ENCODE results near the gene IGF1R. TPM values are rescaled to one million over a fixed set of nuclear protein-coding genes. Genes with fewer than 3 reads are reported as not detected.

The IGF1R gene
- total and polyA plus RNA-seq, 2 experiments from 2014 or later, result 10.8 to 42.9 TPM

DNA sequence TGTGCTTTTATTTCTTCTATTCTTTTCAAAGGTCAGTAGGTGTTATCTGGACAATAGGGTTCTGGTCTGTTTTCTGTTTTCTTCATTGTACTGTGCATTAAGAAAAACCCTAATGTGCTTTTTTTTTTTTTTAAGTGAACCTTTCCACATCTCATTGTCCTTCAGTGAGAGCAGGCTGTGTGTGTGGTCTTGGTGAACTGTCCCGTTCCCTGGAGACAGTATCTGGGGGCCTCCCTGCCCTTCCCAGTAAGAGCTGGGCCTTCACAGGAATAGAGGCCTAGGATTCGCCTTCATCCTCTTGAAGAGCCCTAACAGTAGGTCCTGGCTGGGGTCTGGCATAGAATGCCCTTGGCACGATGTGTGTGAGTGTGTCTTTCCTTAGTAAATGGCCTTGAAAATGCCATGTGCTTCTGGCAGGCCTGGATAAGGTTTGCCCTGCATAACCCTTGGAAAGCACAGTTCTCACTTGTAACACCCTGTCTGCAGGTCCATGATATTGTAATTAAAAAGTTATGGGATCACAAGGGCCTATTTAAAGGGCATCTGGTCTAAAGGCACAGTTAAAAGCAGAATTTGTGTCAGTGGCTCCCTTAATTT lies 81.2 kb downstream of the IGF1R start:
- no peak overlapping the region for H3K4me3 ChIP-seq
- no peaks in the 10 kb centered on the region for H3K27me3 ChIP-seq
- H2AFZ ChIP-seq, result no peak overlapping the region
- peak overlapping the region; percentile 58 for H3K4me2 ChIP-seq
- peaks cover 93% of the 10 kb centered on the region for H3K79me2 ChIP-seq
- H3K9me3 ChIP-seq (ENCODE audit: low read depth), result no peaks in the 10 kb centered on the region
- TF ChIP-seq EZH2 (IDR thresholded peaks at IDR 0.05; ENCODE audit: borderline replicate concordance) (no peak), EZH2phosphoT487 (IDR thresholded peaks at IDR 0.05; ENCODE audit: low read depth, severe bottlenecking, unreplicated experiment) (no peak)
- TF ChIP-seq, protein P1, sequence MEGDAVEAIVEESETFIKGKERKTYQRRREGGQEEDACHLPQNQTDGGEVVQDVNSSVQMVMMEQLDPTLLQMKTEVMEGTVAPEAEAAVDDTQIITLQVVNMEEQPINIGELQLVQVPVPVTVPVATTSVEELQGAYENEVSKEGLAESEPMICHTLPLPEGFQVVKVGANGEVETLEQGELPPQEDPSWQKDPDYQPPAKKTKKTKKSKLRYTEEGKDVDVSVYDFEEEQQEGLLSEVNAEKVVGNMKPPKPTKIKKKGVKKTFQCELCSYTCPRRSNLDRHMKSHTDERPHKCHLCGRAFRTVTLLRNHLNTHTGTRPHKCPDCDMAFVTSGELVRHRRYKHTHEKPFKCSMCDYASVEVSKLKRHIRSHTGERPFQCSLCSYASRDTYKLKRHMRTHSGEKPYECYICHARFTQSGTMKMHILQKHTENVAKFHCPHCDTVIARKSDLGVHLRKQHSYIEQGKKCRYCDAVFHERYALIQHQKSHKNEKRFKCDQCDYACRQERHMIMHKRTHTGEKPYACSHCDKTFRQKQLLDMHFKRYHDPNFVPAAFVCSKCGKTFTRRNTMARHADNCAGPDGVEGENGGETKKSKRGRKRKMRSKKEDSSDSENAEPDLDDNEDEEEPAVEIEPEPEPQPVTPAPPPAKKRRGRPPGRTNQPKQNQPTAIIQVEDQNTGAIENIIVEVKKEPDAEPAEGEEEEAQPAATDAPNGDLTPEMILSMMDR (IDR thresholded peaks at IDR 0.05; ENCODE audit: poor library complexity), result no peak
- H3K27ac ChIP-seq, result peak overlapping the region; percentile 93
- H3K9me2 ChIP-seq (replicated peaks; ENCODE audit: insufficient read depth), result no peaks in the 10 kb centered on the region
- 54% methylated on average over 3 of the region's 3 CpGs for WGBS (ENCODE audit: low lambda C conversion rate, missing lambda C conversion rate)
- peaks cover 50% of the 10 kb centered on the region for H3K4me1 ChIP-seq (ENCODE audit: insufficient read depth)
- peaks cover 3% of the 10 kb centered on the region for H4K20me1 ChIP-seq (ENCODE audit: insufficient read depth, poor library complexity, severe bottlenecking)
- no peaks in the 10 kb centered on the region for H3K36me3 ChIP-seq (replicated peaks; ENCODE audit: insufficient read depth, low read depth)
- no peak for DNase-seq (ENCODE audit: low spot score)

GRCh38 chr15:98730860-98731711 lies 82.7 kb downstream of the IGF1R start:
- WGBS (ENCODE audit: low lambda C conversion rate, missing lambda C conversion rate), result 86% methylated on average over 13 of the region's 13 CpGs
- H2AFZ ChIP-seq, result no peak overlapping the region
- no peak overlapping the region for H3K27ac ChIP-seq

DNA sequence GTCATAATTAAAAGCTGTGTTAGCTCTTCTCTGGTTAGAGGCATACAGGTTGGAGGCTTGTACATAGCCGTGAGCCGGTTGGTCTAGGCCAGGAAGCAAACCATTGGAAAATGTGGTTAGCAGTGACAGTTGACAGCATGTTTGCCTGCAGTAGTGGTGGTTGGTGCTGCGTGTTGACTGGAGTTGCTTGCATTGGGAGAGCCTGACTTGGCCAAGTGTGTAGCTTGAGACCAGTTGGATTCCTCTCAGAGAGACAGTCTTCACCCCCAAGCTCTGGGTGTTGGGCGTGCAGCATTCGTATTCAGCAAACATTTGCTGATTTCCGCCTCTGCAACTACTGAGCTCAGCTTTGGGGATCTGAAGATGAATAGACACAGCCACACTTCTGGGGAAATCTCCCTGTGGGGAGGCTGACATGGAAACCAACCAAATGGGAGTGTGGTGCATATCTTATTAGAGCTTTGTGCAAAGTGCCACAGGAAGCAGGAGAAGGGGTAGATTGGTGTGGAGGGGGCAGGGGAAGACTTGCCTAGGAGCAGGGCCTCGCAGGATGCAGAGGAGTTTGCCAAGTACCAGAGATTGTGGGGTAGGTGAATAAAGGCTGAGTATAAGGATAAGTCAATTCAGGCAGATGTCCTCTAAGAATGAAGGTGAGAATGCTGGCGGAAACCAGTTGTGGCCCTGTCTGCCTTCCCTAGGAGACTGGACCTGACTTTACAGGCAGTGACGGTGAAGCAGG lies 83.5 kb downstream of the IGF1R start:
- Histone ChIP-seq H3K27me3 (no peaks in the 10 kb centered on the region), H3K27ac (no peak overlapping the region), H3K9me3 (ENCODE audit: low read depth) (no peaks in the 10 kb centered on the region), H3K9me2 (replicated peaks; ENCODE audit: insufficient read depth) (no peaks in the 10 kb centered on the region), H4K20me1 (ENCODE audit: insufficient read depth, poor library complexity, severe bottlenecking) (peaks cover 12% of the 10 kb centered on the region), H3K4me3 (no peak overlapping the region), H3K36me3 (replicated peaks; ENCODE audit: insufficient read depth, low read depth) (no peaks in the 10 kb centered on the region), H2AFZ (no peak overlapping the region), H3K4me2 (no peak overlapping the region), H3K79me2 (peaks cover 89% of the 10 kb centered on the region), H3K4me1 (ENCODE audit: insufficient read depth) (peaks cover 54% of the 10 kb centered on the region)
- DNase-seq (ENCODE audit: low spot score), result no peak
- 96% methylated on average over 9 of the region's 9 CpGs for WGBS (ENCODE audit: low lambda C conversion rate, missing lambda C conversion rate)
- TF ChIP-seq EZH2phosphoT487 (IDR thresholded peaks at IDR 0.05; ENCODE audit: low read depth, severe bottlenecking, unreplicated experiment) (no peak), EZH2 (IDR thresholded peaks at IDR 0.05; ENCODE audit: borderline replicate concordance) (no peak)
- TF ChIP-seq, protein P1 (IDR thresholded peaks at IDR 0.05; ENCODE audit: poor library complexity), result no peak

More at GRCh38 chr15:98730860-98731711, 82.7 kb downstream of the IGF1R start:
- no peak for TF ChIP-seq EZH2 (IDR thresholded peaks at IDR 0.05; ENCODE audit: borderline replicate concordance)
- TF ChIP-seq EZH2phosphoT487 (IDR thresholded peaks at IDR 0.05; ENCODE audit: low read depth, severe bottlenecking, unreplicated experiment), result no peak
- TF ChIP-seq, protein P1 (IDR thresholded peaks at IDR 0.05; ENCODE audit: poor library complexity), result no peak
- H3K4me3 ChIP-seq, result no peak overlapping the region
- H3K9me3 ChIP-seq (ENCODE audit: low read depth), result no peaks in the 10 kb centered on the region
- no peaks in the 10 kb centered on the region for H3K9me2 ChIP-seq (replicated peaks; ENCODE audit: insufficient read depth)
- H3K79me2 ChIP-seq, result peaks cover 91% of the 10 kb centered on the region
- no peak overlapping the region for H3K4me2 ChIP-seq
- H4K20me1 ChIP-seq (ENCODE audit: insufficient read depth, poor library complexity, severe bottlenecking), result peaks cover 11% of the 10 kb centered on the region
- no peaks in the 10 kb centered on the region for H3K27me3 ChIP-seq
- peaks cover 49% of the 10 kb centered on the region for H3K4me1 ChIP-seq (ENCODE audit: insufficient read depth)
- no peaks in the 10 kb centered on the region for H3K36me3 ChIP-seq (replicated peaks; ENCODE audit: insufficient read depth, low read depth)
- no peak for DNase-seq (ENCODE audit: low spot score)
